ENCODE measurements around the gene PLXNA1. TPM values are rescaled to one million over a fixed set of nuclear protein-coding genes. Genes with fewer than 3 reads are reported as not detected.

PLXNA1 gene
- total RNA-seq, 1 donor from 2014 or later: 63.3 TPM

DNA sequence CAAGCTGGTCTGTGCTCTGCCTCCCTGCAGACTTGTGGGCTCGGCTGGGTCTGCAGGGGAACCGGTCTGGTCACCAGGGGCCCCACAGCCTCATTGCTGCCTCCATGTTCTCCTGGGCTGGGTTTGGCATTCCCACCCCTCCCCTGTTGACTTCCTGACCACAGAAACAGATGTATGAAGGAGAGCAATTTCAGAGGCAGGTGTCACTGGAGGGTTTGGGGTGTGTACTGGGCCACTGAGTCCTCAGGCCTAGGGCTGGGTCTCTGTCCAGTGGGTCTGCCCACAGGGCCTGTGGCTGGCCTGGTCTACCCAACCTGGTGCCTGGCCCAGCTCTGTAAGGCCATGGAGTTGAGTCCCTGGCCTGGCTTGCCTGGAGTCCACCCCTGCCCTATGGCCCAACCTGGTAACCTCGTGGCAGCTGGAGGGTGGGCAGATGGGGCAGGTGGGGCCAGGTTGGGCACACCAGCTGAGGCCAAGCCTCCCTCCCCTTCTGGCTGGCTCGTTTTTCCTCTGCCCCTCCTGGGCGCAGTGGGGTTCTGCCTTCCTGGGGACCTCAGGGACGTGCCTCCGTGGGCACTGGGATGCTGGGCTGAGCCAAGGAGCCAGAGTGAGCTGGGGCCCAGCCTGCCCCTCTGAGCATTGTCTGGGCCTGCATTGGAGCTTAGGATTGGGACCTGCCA lies 20.8 kb downstream of the PLXNA1 start:
- peak overlapping the region; percentile 6 for H3K27ac ChIP-seq (ENCODE audit: low read depth, low read length)
- H2AFZ ChIP-seq (ENCODE audit: low read depth, low read length): no peak overlapping the region
- no peaks in the 10 kb centered on the region for H3K27me3 ChIP-seq (ENCODE audit: insufficient read depth, low read length)
- peaks cover 62% of the 10 kb centered on the region for H3K79me2 ChIP-seq (ENCODE audit: insufficient read depth, low read length)
- Mint-ChIP-seq H3K27ac (ENCODE audit: unreplicated experiment) (peak overlapping the region; percentile 47), H3K4me3 (ENCODE audit: unreplicated experiment) (no peak overlapping the region), H3K36me3 (ENCODE audit: low read depth, unreplicated experiment) (peaks cover 4% of the 10 kb centered on the region), H3K27me3 (ENCODE audit: low read depth, unreplicated experiment) (no peaks in the 10 kb centered on the region), H3K4me1 (ENCODE audit: low read depth, unreplicated experiment) (peaks cover 16% of the 10 kb centered on the region), H3K9me3 (ENCODE audit: unreplicated experiment) (no peaks in the 10 kb centered on the region)
- peaks cover 21% of the 10 kb centered on the region for H4K20me1 ChIP-seq (ENCODE audit: insufficient read depth, low read length)
- no peak overlapping the region for H3K9ac ChIP-seq (ENCODE audit: low read length)
- H3K9me3 ChIP-seq (ENCODE audit: insufficient read depth, low read depth, low read length): no peaks in the 10 kb centered on the region
- TF ChIP-seq, protein P1, sequence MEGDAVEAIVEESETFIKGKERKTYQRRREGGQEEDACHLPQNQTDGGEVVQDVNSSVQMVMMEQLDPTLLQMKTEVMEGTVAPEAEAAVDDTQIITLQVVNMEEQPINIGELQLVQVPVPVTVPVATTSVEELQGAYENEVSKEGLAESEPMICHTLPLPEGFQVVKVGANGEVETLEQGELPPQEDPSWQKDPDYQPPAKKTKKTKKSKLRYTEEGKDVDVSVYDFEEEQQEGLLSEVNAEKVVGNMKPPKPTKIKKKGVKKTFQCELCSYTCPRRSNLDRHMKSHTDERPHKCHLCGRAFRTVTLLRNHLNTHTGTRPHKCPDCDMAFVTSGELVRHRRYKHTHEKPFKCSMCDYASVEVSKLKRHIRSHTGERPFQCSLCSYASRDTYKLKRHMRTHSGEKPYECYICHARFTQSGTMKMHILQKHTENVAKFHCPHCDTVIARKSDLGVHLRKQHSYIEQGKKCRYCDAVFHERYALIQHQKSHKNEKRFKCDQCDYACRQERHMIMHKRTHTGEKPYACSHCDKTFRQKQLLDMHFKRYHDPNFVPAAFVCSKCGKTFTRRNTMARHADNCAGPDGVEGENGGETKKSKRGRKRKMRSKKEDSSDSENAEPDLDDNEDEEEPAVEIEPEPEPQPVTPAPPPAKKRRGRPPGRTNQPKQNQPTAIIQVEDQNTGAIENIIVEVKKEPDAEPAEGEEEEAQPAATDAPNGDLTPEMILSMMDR (IDR thresholded peaks at IDR 0.05; ENCODE audit: insufficient read depth, low read depth, low read length): no peak
- no peak for TF ChIP-seq EZH2 (IDR thresholded peaks at IDR 0.05; ENCODE audit: insufficient read depth, low read length)
- DNase-seq (ENCODE audit: low read depth) (no peak), FAIRE-seq (no peak)
- no peaks in the 10 kb centered on the region for H3K36me3 ChIP-seq (ENCODE audit: insufficient read depth, low read length)
- peaks cover 37% of the 10 kb centered on the region for H3K4me1 ChIP-seq (ENCODE audit: insufficient read depth, low read length)
- H3K4me2 ChIP-seq (ENCODE audit: low read length): no peak overlapping the region
- H3K4me3 ChIP-seq (ENCODE audit: insufficient read depth, low read depth, low read length): no peak overlapping the region

DNA sequence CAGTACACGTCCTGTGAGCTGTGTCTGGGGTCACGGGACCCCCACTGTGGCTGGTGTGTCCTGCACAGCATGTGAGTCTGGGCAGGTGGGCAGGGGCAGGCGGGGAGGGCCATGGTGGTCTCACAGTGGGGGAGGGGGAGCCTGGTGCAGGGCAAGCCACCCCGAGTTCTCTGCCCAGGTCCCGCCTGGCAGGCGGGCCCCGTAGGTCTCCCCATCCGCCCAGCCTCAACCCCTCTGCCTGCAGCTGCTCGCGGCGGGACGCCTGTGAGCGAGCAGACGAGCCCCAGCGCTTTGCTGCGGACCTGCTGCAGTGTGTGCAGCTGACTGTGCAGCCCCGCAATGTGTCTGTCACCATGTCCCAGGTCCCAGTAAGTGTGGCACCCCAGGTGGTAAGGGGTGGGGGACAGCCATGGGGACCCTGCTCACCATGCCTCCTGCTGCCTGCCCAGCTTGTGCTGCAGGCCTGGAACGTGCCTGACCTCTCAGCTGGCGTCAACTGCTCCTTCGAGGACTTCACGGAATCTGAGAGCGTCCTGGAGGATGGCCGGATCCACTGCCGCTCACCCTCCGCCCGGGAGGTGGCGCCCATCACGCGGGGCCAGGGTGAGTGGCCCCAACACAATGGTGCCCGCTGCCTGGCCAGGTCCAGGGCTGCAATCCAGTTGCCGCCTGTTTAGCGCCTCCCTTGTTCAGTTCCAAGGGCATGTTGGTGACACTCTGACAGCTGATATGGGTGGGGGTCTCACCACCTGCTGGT lies 21.9 kb downstream of the PLXNA1 start:
- Mint-ChIP-seq H3K36me3 (ENCODE audit: low read depth, unreplicated experiment) (peaks cover 4% of the 10 kb centered on the region), H3K27ac (ENCODE audit: unreplicated experiment) (no peak overlapping the region), H3K4me3 (ENCODE audit: unreplicated experiment) (no peak overlapping the region), H3K4me1 (ENCODE audit: low read depth, unreplicated experiment) (peaks cover 16% of the 10 kb centered on the region), H3K27me3 (ENCODE audit: low read depth, unreplicated experiment) (no peaks in the 10 kb centered on the region), H3K9me3 (ENCODE audit: unreplicated experiment) (no peaks in the 10 kb centered on the region)
- peaks cover 2% of the 10 kb centered on the region for H3K36me3 ChIP-seq (ENCODE audit: insufficient read depth, low read length)
- H3K4me1 ChIP-seq (ENCODE audit: insufficient read depth, low read length): peaks cover 37% of the 10 kb centered on the region
- peaks cover 55% of the 10 kb centered on the region for H3K79me2 ChIP-seq (ENCODE audit: insufficient read depth, low read length)
- no peak overlapping the region for H2AFZ ChIP-seq (ENCODE audit: low read depth, low read length)
- H3K4me3 ChIP-seq (ENCODE audit: insufficient read depth, low read depth, low read length): no peak overlapping the region
- FAIRE-seq: no peak
- DNase-seq (ENCODE audit: low read depth): no peak
- H3K27me3 ChIP-seq (ENCODE audit: insufficient read depth, low read length): no peaks in the 10 kb centered on the region
- no peak overlapping the region for H3K27ac ChIP-seq (ENCODE audit: low read depth, low read length)
- TF ChIP-seq, protein P1 (IDR thresholded peaks at IDR 0.05; ENCODE audit: insufficient read depth, low read depth, low read length): no peak
- no peak for TF ChIP-seq EZH2 (IDR thresholded peaks at IDR 0.05; ENCODE audit: insufficient read depth, low read length)
- peaks cover 22% of the 10 kb centered on the region for H4K20me1 ChIP-seq (ENCODE audit: insufficient read depth, low read length)
- no peak overlapping the region for H3K4me2 ChIP-seq (ENCODE audit: low read length)
- no peak overlapping the region for H3K9ac ChIP-seq (ENCODE audit: low read length)
- H3K9me3 ChIP-seq (ENCODE audit: insufficient read depth, low read depth, low read length): no peaks in the 10 kb centered on the region

All from astrocyte (in vitro differentiated cells and primary cell).